HuH-7.5 (cell line): ENCODE measurements around the gene MAFG.

ENCODE experiments used
- DNase-seq: peaks from one replicate; pipeline ENCODE4 v3.0.0; 2011; ENCODE audit warnings: low spot score

Gene MAFG

GRCh38 chr17:81927653-81928543, at the start of gene MAFG:
TSS of gene MAFG (minus strand) at chr17:81927735. CDS start at chr17:81923185, 4,550 bp downstream.
- peak; percentile 98 for DNase-seq

- DNase-seq = no peak
These were observed 49.0 kb upstream of the MAFG start for GRCh38 chr17:81976332-81977210.

GRCh38 chr17:81973432-81973831, 45.9 kb upstream of the MAFG start:
- no peak for DNase-seq

- DNase-seq = no peak
These were observed 41.6 kb upstream of the MAFG start for GRCh38 chr17:81968850-81969812.

GRCh38 chr17:81968396-81968745, 40.8 kb upstream of the MAFG start:
- DNase-seq = no peak

GRCh38 chr17:81967533-81968395, 40.2 kb upstream of the MAFG start:
- peak; percentile 94 for DNase-seq

- DNase-seq = no peak
These were observed 39.7 kb upstream of the MAFG start for GRCh38 chr17:81967244-81967532.

GRCh38 chr17:81966343-81967243, 39.1 kb upstream of the MAFG start:
- no peak for DNase-seq

GRCh38 chr17:81964081-81964849, 36.7 kb upstream of the MAFG start:
- no peak for DNase-seq

- no peak for DNase-seq
These were observed 35.2 kb upstream of the MAFG start for GRCh38 chr17:81962499-81963441.

GRCh38 chr17:81961521-81962498, 34.3 kb upstream of the MAFG start:
- no peak for DNase-seq

GRCh38 chr17:81961087-81961511, 33.6 kb upstream of the MAFG start, which contains the start of gene NOTUM:
TSS of gene NOTUM (minus strand) at chr17:81961187. CDS start at chr17:81960909, 278 bp downstream.
- DNase-seq = peak; percentile 73

GRCh38 chr17:81960130-81960958, 32.8 kb upstream of the MAFG start:
- no peak for DNase-seq

GRCh38 chr17:81959362-81960129, 32.0 kb upstream of the MAFG start:
- DNase-seq = peak; percentile 67
